NCI-H2227 treated with DMSO at 0.1 percent for 48 hours (cell line): ENCODE results near the gene KCNQ1.
"Not testable (repeated sequence)": the region's sequence is repeated elsewhere in the genome, so short reads cannot be mapped to it uniquely, and the experiment has no call there.

Experiments
- DNase-seq: peaks from one replicate; lab custom pipeline; 2025; lab: John Stamatoyannopoulos, UW

The KCNQ1 gene

DNA sequence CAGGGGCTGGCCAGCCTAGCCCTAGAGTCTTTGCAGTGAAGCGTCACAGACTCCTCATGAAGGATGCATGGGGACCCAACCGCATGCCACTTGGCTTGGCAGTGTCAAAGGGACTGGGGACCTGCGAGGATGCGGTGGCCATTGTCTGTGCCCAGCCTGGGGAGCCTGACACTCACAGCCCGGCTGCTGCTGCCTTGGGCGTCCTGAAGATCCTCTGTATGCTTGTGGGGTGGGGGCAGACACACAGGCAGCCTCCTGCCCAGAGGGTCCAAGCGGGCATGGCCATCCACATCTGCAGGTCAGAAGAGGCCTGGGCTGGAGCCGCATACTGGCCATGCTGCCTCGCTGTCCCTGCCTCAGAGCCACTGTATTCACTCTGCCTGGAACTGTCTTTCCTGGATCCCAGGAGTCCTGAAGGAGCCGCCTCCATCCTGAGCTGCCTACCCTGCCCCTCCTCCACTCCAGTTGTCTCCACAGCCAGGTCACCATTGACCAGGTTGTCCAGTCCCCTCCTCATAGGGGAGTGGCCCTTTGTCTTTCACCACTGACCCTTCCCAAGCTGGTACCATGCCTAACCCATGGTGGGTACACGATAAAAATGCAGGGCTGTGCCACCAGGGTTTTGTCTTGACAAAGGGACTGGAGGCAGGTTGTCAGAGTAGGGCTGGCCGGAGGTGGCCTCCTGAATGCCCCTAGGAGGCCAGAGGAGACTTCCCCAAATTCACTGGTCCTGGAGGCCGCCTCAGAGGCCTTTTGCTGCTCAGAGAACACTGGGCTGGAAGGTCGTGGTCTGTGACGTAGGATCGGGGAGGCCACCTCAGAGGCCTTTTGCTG lies 148.0 kb downstream of the KCNQ1 start:
- DNase-seq, result no peak

DNA sequence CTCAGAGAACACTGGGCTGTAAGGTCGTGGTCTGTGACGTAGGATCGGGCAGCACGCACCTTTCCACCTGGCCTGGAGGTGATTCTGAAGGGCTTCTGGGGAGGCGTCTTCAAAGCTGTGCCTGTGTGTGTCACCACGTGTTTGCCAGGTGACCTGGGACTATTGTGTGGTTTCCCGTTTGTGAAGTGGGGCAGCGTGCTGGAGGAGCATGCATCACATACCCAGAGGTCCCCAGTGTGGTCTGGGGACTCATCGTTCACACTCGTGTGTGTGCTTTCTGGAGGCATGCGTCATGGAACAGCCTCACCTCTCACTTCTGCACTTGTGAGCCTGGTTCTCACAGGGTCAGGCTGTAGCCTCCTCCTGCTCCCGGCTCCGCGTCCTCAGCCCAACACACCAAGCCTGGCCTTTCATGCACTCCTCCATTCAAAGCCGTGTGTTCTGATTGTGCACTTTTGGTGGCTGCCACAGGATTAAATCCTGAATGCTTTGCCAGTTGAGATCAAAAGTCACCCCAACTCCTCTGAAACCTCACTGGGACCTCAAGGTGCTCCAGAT lies 148.7 kb downstream of the KCNQ1 start:
- no peak for DNase-seq

DNA sequence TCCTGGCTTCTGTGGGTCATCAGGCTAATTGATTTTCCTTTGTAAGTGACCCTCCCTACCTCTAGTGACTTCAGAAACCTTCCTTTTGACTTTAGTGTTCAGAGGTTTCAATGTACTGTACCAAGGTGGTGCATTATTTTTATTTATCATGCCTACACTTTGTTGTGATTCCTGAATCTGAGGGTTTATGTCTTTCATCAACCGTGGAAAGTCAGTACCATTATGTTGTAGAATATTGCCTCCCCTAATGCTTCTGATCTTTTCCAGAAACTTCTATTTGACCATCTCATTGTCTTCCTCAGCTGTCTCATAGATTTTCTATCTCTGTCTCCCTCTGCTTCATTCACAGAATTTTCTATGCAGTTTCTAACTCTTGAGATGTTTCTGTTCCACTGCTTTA lies 149.5 kb downstream of the KCNQ1 start:
- no peak for DNase-seq

DNA sequence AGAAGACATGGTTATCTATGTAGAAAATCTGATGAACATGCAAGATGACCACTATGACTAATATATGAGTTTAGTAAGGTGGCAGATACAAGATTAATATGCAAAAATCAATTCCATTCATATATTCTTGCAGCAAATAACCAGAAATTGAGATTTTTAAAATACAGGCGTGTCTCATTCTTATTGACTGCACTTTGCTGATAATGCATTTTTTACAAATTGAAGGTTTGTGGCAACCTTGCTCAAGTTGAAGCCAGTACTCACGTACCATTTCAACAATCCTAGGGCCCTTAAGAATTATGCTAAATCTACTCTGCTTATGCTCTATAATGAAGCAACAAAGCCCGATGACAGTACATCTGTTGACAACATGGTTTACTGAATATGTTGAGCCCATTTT lies 150.4 kb downstream of the KCNQ1 start:
- no peak for DNase-seq

DNA sequence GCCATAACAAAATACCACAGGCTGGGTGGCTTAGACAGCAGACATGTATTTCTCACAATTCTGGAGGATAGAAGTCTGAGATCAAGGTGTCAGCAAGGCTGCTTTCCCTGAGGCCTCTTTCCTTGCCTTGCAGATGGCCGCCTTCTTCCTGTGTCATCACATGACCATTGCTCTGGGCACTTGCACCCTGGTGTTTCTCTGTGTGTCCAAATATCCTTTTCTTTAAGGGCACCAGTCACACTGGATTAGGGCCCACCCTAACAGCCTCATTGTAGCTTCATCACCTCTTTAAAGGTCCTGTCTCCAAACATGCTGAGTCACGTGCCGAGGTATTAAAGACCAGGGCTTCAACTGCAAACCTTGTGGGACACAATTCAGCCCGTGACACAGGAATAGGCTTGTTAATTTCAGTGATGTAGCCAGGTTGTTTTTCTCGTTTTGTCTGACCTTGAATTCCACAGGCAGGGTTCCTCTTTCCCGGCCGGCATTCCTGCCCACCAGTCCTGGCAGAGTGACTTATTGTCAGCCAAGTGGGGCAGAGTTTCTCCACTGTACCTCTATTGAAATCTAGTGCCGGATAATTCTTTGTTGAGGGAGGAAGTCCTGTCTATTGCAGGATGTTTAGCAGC lies 154.9 kb downstream of the KCNQ1 start:
- DNase-seq, result no peak

DNA sequence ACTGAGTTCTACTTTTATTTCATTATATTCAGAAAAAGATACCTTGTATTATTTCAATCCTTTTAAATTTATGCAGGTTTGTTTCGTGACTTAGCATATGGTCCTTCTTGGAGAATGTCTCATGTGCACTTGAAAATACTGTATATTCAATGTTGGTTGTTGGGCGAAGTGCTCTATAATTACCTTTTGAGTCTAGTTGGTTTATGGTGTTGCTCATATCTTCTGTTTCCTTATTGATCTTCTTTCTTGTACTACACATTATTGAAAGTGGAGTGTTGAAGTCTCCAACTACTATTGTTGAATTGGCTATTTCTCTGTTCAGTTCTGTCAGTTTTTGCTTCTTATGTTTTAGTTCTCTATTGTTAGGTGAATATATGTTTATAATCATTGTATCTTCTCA lies 164.5 kb downstream of the KCNQ1 start:
- no peak for DNase-seq

DNA sequence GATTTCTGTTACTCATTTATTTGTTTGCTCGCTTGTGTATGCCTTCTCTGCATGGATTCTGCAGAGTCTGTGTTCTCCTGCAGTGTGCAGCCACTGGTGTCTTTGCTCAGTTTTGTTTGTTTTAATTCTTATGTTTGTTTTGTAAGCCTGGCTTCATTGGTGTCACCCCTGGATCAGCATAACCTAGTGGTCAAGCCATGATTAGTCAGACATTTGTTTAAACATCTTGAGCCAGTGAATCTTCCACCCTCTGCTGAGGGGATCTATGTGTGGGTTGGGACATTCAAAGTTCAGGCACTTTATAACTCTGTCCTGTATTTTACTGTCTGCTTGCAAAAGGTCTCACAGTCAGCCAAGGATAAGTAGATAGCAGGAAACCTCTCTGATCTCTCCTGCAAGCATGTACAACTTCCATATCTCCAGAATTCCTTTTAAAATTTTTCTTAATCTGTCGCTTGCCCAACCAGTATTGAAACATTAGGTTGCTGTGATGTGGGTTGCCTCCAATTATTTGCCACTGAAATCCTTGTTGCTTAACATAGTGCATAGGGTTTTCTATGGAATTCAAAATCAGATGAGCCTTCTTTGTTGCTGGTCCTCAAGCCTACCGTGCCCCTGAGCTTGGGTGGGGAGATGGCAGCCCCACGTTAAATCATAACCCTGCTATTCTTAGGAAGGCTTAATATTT lies 168.2 kb downstream of the KCNQ1 start:
- no peak for DNase-seq

DNA sequence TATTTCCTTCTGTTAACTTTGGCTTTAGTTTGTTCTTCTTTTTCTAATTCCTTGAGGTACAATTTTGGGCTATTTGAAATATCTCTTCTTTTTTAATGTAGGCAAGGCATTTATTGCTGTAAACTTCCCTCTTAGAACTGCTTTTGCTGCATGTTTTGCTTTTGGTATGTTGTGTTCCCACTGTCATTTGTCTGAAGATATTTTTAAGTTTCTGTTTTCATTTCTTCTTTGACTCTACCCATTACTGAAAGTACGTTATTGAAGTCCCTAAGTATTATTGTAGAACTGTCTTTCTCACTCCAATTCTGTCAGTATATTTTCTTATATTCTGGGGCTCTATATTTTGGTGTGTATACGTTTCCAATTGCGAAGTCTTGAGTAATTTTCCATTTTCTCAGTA lies 177.1 kb downstream of the KCNQ1 start:
- no peak for DNase-seq

DNA sequence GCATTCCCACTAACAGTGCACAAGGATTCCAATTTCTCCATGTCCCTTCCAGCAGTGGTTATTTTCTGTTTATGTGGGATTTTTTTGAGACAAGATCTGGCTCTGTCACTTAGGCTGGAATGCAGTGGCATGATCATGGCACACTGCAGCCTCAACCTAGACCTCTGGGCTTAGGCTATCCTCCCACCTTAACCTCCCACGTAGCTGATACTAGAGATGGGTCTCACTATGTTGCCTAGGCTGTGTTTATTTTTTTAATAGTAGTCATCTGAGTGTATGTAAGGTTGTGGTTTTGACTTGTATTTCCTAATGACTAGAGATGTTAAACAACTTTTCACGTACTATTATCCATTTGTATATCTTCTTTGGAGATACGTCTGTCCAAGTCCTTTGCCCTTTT lies 180.4 kb downstream of the KCNQ1 start:
- DNase-seq, result no peak

DNA sequence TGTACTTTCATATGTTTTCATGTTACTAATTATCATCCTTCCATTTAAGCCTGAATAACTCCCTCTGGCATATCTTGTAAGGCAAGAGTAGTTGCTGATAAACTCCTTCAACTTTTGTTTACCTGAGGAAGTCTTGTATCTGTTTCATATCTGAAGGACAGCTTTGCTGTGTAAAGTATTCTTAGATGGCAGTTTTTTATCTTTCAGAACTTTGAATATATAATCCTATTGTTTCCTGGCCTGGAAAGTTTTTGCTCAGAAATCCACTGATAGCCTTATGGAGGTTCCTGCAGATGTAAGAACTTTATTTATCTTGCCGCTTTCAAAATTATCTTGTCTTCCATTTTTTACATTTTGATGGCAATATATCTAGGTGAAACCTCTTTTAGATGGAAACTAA lies 185.9 kb downstream of the KCNQ1 start:
- DNase-seq, result no peak

DNA sequence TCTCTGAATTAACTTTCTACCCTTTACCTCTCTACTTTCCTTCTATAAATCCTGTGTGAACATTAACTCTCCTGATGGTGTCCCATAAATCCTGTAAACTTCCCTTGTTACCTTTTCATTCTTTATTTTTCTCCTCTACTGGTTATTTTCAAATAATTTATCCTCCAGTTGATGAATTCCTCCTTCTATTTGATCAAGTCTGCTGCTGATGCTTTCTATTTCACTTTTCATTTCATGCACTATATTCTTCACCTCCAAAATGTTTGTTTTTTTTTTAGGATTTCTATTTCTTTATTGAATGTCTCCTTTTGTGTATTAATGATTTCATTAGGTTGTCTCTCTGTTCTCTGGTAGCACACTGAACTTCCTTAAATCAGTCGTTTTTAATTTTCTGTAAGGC lies 186.4 kb downstream of the KCNQ1 start:
- no peak for DNase-seq

DNA sequence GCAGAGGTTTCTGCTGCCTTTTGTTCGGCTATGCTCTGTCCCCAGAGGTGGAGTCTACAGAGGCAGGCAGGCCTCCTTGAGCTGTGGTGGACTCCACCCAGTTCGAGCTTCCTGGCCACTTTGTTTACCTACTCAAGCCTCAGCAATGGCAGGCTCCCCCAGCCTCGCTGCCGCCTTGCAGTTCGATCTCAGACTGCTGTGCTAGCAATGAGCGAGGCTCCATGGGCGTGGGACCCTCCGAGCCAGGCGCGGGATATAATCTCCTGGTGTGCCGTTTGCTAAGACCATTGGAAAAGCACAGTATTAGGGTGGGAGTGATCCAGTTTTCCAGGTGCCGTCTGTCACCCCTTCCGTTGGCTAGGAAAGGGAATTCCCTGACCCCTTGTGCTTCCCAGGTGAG lies 195.0 kb downstream of the KCNQ1 start:
- DNase-seq, result not testable (repeated sequence)

DNA sequence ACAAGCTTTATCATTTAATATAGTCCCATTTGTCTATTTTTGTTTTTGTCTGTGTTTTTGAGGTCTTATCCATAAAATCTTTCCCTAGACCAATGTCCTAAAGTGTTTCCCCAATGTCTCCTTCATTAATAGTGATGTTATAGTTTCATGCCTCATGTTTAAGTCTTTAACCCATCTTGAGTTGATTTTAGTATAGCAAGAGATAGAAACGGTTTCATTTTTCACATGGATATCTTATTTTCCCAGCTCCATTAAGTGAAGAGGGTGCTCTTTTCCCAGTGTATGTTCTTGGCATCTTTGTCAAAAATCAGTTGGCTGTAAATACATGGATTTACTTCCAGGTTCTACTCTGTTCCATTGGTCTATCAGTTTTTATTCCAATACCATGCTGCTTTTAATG lies 196.8 kb downstream of the KCNQ1 start:
- DNase-seq, result no peak

DNA sequence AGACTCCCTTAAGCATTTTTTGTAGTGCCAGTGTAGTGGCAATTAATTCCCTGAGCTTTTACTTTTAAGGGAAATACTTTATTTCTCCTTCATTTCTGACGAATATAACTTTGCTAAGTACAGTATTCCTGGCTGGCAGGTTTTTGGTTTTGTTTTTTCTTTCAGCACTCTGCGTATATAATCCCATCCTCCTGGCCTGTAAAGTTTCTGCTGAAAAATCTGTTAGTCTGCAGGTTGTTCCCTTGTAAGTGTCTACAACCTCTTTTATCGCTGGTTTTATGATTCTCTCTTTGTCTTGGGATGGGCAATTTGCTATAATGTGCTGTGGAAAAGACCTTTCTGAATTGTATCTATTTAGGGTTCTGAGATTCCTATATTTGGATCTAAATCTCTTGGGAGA lies 198.9 kb downstream of the KCNQ1 start:
- no peak for DNase-seq

DNA sequence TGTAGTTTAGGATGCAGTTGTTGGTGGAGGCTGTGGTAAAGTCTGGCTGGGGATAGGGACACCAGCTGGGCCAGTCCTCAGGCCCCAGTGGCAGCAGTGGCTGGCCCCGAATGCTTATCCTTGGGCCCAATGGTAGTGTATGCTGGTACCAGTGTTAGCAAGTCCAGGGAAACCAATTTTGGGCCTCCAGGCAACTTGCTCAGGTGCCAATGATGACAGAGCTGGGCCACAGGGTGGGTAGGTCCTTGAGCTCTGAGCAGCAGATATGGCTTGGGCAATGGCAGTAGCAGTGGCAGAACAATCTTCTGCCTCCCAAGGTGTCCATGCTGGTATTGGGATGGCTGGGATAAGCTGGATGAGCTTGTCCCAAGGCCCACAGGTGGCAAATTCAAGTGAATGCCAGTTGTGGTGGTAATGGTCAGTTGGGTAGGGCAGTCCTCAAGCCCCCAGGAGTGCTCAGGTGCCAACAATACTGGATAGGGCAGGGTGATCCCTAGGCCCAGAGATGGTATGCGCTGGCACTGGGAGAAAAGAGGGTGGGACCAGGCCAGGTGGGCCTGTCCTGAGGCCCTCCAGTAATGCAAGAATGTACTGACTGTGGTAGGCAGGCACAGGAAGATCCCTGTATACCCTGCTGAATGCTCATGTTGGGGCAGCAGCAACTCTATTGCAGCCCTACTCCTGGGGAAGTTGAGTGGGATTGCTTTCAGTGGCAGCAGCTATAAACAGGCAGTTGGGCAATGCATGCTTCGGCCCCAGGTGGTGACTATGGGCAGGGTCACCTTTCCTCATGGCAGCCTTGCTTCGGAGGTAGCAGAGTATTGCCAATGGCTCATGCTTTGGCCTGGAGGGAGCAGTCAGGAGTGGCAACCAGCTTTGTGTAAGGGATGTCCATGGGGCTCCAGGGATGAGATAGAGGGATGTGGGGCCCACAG lies 200.3 kb downstream of the KCNQ1 start:
- no peak for DNase-seq

DNA sequence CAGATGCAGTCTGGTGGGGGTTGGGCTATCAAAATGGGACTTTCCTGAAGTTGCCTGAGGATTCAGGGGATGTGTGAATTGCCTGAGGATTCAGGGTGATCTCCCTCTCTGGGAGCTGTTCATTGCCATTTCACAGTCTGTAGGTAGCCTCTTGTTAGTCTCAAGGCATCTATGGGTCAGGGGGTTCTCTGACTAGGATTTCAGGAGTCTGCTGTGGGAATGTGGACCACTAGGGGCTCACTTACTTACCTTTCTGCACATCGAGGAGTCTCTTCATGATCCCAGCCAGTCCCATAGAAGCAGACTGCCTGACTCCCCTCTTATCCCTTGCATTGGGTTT lies 200.9 kb downstream of the KCNQ1 start:
- no peak for DNase-seq

DNA sequence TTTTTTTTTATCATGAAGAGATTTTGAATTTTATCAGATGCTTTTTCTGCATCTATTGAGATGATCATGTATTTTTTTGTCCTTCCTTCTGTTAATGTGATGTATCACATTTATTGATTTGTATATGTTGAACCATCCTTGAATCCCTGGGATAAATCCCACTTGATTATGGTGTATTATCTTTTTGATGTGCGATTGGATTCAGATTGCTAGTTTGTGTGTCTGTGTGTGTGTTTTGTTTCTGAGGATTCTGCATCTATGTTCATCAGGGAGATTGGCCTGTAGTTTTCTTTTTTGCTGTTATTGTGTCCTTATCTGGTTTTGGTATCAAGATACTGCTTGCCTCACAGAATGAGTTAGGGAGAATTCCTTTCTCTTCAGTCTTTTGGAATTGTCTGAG lies 202.4 kb downstream of the KCNQ1 start:
- no peak for DNase-seq

DNA sequence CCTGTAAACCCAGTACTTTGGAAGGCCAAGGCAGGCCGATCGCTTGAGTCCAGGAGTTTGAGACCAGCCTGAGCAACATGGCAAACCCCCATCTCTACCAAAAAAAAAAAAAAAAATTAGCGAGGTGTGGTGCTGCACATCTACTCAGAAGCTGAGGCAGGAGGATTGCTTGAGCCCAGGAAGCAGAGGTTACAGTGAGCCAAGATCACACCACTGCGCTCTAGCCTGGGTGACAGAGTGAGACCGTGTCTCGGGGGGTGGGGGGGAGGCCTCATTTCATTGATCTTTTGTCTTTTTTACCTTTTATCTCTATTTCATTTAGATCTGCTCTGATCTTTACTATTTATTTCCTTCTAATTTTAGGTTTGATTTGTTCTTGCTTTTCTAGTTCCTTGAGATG lies 203.1 kb downstream of the KCNQ1 start:
- no peak for DNase-seq

DNA sequence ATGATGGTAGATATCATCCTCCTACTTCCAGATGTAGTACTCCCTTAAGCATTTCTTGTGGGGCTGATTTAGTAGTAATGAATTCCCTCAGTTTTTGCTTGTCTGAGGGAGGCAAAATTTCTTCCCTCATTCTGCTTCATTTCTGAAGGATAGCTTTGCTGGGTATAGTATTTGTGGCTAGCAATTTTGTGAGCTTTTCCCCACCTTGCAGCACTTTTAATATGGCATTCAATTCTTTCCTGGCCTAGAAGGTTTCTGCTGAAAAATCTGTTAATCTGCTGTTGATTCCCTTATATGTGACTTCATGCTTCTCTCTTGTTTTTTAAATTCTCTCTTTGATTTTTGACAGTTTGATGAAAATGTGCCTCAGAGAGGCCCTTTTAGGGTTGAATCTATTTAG lies 204.6 kb downstream of the KCNQ1 start:
- no peak for DNase-seq

DNA sequence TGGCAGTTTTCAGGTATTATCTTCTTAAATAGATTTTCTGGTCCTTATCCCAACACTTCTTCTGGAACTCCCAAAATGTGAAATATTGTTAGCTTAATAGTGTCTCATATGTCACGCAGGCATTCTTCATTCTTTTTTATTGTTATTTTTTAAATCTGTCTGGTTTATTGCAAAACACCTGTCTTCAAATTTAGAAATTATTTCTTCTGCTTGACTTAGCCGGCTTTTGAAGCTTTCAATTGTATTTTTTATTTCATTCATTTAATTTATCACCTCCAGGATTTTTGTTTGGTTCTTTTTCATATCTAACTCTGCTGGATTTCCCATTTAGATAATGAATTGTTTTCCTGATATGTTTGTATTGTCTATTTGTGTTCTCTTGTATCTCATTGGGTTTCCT lies 205.0 kb downstream of the KCNQ1 start:
- DNase-seq, result no peak

DNA sequence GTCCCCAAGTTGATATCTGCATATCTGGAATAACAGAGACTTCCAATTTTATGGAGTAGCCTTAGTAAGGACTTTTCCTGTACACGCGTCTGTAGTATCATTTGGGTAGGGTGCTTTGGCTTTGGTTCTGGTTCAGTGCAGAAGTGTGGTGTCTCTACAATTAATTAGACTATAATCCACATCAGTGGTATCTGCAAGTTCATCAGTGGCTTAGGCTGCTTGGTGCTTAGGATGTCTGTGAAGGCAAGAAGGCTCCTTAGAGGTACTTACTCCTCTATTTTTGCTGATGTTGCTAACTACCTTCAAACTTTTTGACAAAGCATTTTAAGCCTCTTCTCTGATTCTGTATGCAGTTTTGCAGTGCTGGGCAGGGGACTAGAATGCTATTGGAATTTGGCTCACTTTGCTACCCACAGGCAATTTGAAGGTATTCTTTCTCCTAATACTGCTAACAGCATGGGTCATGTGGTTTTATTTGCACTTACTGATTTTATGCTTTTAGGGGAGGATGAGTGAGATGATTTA lies 205.6 kb downstream of the KCNQ1 start:
- no peak for DNase-seq
